ENCODE results near the gene SLC37A1.

The SLC37A1 gene

GRCh38 chr21:42568866-42569731 is 55.4 kb downstream of the SLC37A1 start:
- Histone ChIP-seq H3K4me3 (no peak overlapping the region), H3K27ac (no peak overlapping the region)
- peak; percentile 67 for DNase-seq (ENCODE audit: low spot score)
- TF ChIP-seq CTCF (IDR thresholded peaks at IDR 0.05), result no peak

- no peak overlapping the region for H3K4me3 ChIP-seq
- TF ChIP-seq CTCF (IDR thresholded peaks at IDR 0.05), result no peak
- H3K27ac ChIP-seq, result no peak overlapping the region
- DNase-seq (ENCODE audit: low spot score), result no peak
These were observed 56.2 kb downstream of the SLC37A1 start for GRCh38 chr21:42569732-42570301.

- no peak for DNase-seq (ENCODE audit: low spot score)
- H3K27ac ChIP-seq, result no peak overlapping the region
- no peak for TF ChIP-seq CTCF (IDR thresholded peaks at IDR 0.05)
- H3K4me3 ChIP-seq, result no peak overlapping the region
These were observed 56.7 kb downstream of the SLC37A1 start for GRCh38 chr21:42570362-42570761.

GRCh38 chr21:42570841-42571387 is 57.3 kb downstream of the SLC37A1 start:
- no peak for DNase-seq (ENCODE audit: low spot score)
- TF ChIP-seq CTCF (IDR thresholded peaks at IDR 0.05), result no peak
- H3K27ac ChIP-seq, result no peak overlapping the region

GRCh38 chr21:42571391-42572150 is 57.9 kb downstream of the SLC37A1 start:
- no peak overlapping the region for H3K27ac ChIP-seq
- DNase-seq (ENCODE audit: low spot score), result no peak
- no peak overlapping the region for H3K4me3 ChIP-seq
- no peak for TF ChIP-seq CTCF (IDR thresholded peaks at IDR 0.05)

More at GRCh38 chr21:42570841-42571387, 57.3 kb downstream of the SLC37A1 start:
- no peak overlapping the region for H3K4me3 ChIP-seq

- H3K27ac ChIP-seq, result no peak overlapping the region
- H3K4me3 ChIP-seq, result no peak overlapping the region
- peak; percentile 69 for DNase-seq (ENCODE audit: low spot score)
- TF ChIP-seq CTCF (IDR thresholded peaks at IDR 0.05), result no peak
These were observed 59.3 kb downstream of the SLC37A1 start for GRCh38 chr21:42572906-42573495.

All from coronary artery (tissue), 2 donors.